ENCODE results near the gene NUP160.

Gene NUP160

DNA sequence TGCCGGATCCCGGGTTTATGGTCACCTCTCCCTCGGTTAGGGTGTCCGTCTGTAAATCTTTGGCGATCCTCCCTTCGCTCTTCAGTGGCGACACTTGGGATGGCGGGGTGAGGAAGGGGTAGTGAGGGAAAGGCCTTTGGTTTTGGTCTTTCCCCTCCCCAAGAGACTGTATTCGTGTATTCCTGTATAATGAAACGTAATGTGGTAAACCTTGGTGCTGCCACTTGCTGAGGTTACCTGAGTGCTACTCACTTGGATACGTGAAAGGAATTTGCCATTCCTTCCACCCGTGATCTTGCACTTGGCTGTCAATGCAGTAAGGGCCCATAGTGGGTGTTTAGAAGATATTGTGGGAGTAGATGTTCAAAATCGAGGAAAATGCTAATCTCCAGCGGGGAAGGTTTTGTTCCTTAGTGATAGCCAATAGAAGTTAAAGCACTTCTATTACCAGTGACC lies 578 bp upstream of the NUP160 start:
- H3K36me3 ChIP-seq (ENCODE audit: control insufficient read depth, insufficient read depth, low read length): peaks cover 2% of the 10 kb centered on the region
- H4K8ac ChIP-seq (ENCODE audit: low read depth, low read length): no peak overlapping the region
- H2BK15ac ChIP-seq (replicated peaks; ENCODE audit: low read depth): no peak overlapping the region
- H3K23ac ChIP-seq (ENCODE audit: low read length): peak overlapping the region; percentile 45
- H3K79me2 ChIP-seq (ENCODE audit: control insufficient read depth, insufficient read depth, low read length): peaks cover 36% of the 10 kb centered on the region
- H2BK5ac ChIP-seq (ENCODE audit: low read length): peak overlapping the region; percentile 78
- no CpG with 5 or more reads among the region's 14 CpGs for WGBS (ENCODE audit: extremely low coverage, insufficient coverage, low lambda C conversion rate)
- H3K27me3 ChIP-seq (ENCODE audit: insufficient read depth, low read length, poor library complexity): no peaks in the 10 kb centered on the region
- peak overlapping the region; percentile 99 for H3K9ac ChIP-seq (ENCODE audit: low read length)
- H3K27ac ChIP-seq (ENCODE audit: low read depth, low read length): peak overlapping the region; percentile 93
- no peak overlapping the region for H3K18ac ChIP-seq (ENCODE audit: low read length)
- H3K79me1 ChIP-seq (ENCODE audit: low read length): peaks cover 19% of the 10 kb centered on the region
- H2AK5ac ChIP-seq (ENCODE audit: low read length): no peak overlapping the region
- peak overlapping the region; percentile 45 for H3K4me3 ChIP-seq (ENCODE audit: low read length)
- H3K4ac ChIP-seq (ENCODE audit: low read depth, low read length): no peak overlapping the region
- H2BK120ac ChIP-seq (ENCODE audit: low read depth, low read length): no peak overlapping the region
- peaks cover 5% of the 10 kb centered on the region for H3K4me1 ChIP-seq (ENCODE audit: control insufficient read depth, low read depth, low read length)
- no peak overlapping the region for H4K5ac ChIP-seq (ENCODE audit: low read length)
- H3K56ac ChIP-seq (ENCODE audit: low read length): peak overlapping the region; percentile 99
- no peak for DNase-seq
- H3K4me2 ChIP-seq (ENCODE audit: low read length): peak overlapping the region; percentile 99

DNA sequence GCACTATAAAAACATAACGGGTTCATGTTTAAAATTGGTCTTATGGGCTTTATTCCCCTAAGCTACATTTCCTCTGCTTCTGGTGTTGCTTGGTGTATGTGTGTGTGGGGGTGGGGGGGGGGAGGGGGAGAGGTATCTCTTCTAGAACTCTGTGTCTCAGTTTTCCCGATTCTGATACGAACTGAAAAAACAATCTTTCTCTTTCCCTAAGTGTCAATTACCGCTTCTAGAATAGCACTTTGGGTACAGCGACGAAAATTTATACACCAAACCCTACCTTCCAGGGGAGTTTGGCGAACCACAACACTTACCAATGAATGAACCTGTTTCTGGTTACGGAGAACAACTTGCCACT lies 636 bp downstream of the NUP160 start:
- no peak for DNase-seq
- H3K18ac ChIP-seq (ENCODE audit: low read length): peak overlapping the region; percentile 21
- no peak overlapping the region for H4K8ac ChIP-seq (ENCODE audit: low read depth, low read length)
- H2BK5ac ChIP-seq (ENCODE audit: low read length): no peak overlapping the region
- peaks cover 5% of the 10 kb centered on the region for H3K4me1 ChIP-seq (ENCODE audit: control insufficient read depth, low read depth, low read length)
- H4K5ac ChIP-seq (ENCODE audit: low read length): no peak overlapping the region
- peaks cover 2% of the 10 kb centered on the region for H3K36me3 ChIP-seq (ENCODE audit: control insufficient read depth, insufficient read depth, low read length)
- H3K23ac ChIP-seq (ENCODE audit: low read length): no peak overlapping the region
- peak overlapping the region; percentile 83 for H3K4me2 ChIP-seq (ENCODE audit: low read length)
- peak overlapping the region; percentile 77 for H3K4ac ChIP-seq (ENCODE audit: low read depth, low read length)
- H2BK15ac ChIP-seq (replicated peaks; ENCODE audit: low read depth): no peak overlapping the region
- H3K79me2 ChIP-seq (ENCODE audit: control insufficient read depth, insufficient read depth, low read length): peaks cover 44% of the 10 kb centered on the region
- H3K79me1 ChIP-seq (ENCODE audit: low read length): peaks cover 25% of the 10 kb centered on the region
- H3K4me3 ChIP-seq (ENCODE audit: low read length): peak overlapping the region; percentile 45
- H3K27ac ChIP-seq (ENCODE audit: low read depth, low read length): no peak overlapping the region
- H2BK120ac ChIP-seq (ENCODE audit: low read depth, low read length): no peak overlapping the region
- H2AK5ac ChIP-seq (ENCODE audit: low read length): no peak overlapping the region
- H3K56ac ChIP-seq (ENCODE audit: low read length): peak overlapping the region; percentile 99
- no peaks in the 10 kb centered on the region for H3K27me3 ChIP-seq (ENCODE audit: insufficient read depth, low read length, poor library complexity)
- no CpG with 5 or more reads among the region's 8 CpGs for WGBS (ENCODE audit: extremely low coverage, insufficient coverage, low lambda C conversion rate)
- H3K9ac ChIP-seq (ENCODE audit: low read length): peak overlapping the region; percentile 99

DNA sequence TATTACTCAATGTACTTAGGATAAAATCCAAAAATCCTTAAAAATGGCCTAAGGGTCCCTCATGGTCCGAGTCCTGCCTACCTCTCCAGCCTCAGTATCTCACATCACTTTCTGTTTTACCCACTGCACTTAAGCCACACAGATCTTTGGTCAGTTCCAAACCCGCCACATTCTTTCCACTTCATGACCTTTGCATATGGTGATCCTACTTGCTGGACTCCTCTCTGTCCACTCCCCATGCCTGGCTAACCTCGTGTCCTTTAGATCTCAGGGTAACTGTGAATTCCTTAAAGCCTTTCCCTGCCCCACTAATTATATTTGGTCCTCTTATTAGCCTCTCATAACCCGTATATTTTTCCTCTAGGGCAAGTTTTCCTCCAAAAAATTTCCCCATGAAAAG lies 1.2 kb downstream of the NUP160 start:
- Histone ChIP-seq H4K8ac (ENCODE audit: low read depth, low read length) (no peak overlapping the region), H3K36me3 (ENCODE audit: control insufficient read depth, insufficient read depth, low read length) (peaks cover 5% of the 10 kb centered on the region), H2AK5ac (ENCODE audit: low read length) (no peak overlapping the region), H2BK5ac (ENCODE audit: low read length) (no peak overlapping the region), H3K4ac (ENCODE audit: low read depth, low read length) (no peak overlapping the region), H3K79me1 (ENCODE audit: low read length) (peaks cover 30% of the 10 kb centered on the region), H3K23ac (ENCODE audit: low read length) (no peak overlapping the region), H3K79me2 (ENCODE audit: control insufficient read depth, insufficient read depth, low read length) (peaks cover 45% of the 10 kb centered on the region), H2BK120ac (ENCODE audit: low read depth, low read length) (no peak overlapping the region), H3K18ac (ENCODE audit: low read length) (no peak overlapping the region), H4K5ac (ENCODE audit: low read length) (no peak overlapping the region), H2BK15ac (replicated peaks; ENCODE audit: low read depth) (no peak overlapping the region), H3K9ac (ENCODE audit: low read length) (peak overlapping the region; percentile 72), H3K27me3 (ENCODE audit: insufficient read depth, low read length, poor library complexity) (no peaks in the 10 kb centered on the region), H3K56ac (ENCODE audit: low read length) (peak overlapping the region; percentile 61), H3K4me2 (ENCODE audit: low read length) (peak overlapping the region; percentile 78), H3K4me3 (ENCODE audit: low read length) (no peak overlapping the region), H3K4me1 (ENCODE audit: control insufficient read depth, low read depth, low read length) (peaks cover 5% of the 10 kb centered on the region), H3K27ac (ENCODE audit: low read depth, low read length) (no peak overlapping the region)
- WGBS (ENCODE audit: extremely low coverage, insufficient coverage, low lambda C conversion rate): no CpG with 5 or more reads among the region's 4 CpGs
- DNase-seq: no peak

DNA sequence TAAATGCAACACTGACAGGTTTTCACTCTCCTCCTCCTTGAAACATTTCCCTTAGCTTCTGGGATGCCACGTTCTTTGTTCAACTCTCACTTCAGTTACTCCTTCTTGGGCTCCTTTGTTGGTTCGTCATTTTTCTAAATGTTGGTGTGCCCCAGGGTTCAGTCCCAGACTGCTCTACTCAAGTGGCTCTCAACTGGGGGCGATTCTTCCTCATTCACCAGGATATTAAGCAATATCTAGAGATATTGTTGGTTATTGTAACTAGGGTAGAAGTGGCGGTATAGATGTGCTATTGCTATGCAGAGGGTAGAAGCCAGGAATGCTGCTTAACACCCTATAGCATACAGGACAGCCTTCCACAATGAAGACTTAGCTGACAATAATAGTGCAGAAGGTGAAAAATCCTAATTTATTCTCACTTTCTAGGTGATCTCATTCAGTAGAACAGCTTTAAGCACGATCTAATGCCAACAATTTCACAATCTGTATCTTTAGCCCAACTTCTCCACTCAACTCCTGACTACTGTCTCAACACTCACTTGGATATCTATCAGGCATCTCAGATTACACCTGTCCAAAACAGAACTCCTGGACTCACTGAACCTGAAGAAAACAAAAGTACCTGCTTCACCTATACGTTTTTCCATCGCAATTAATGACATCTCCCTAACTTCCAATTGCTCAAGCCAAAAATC lies 4.6 kb downstream of the NUP160 start:
- Histone ChIP-seq H4K5ac (ENCODE audit: low read length) (no peak overlapping the region), H3K27ac (ENCODE audit: low read depth, low read length) (no peak overlapping the region), H3K79me2 (ENCODE audit: control insufficient read depth, insufficient read depth, low read length) (peaks cover 46% of the 10 kb centered on the region), H3K27me3 (ENCODE audit: insufficient read depth, low read length, poor library complexity) (no peaks in the 10 kb centered on the region), H2BK5ac (ENCODE audit: low read length) (no peak overlapping the region), H3K4me1 (ENCODE audit: control insufficient read depth, low read depth, low read length) (no peaks in the 10 kb centered on the region), H2BK120ac (ENCODE audit: low read depth, low read length) (no peak overlapping the region), H2BK15ac (replicated peaks; ENCODE audit: low read depth) (no peak overlapping the region), H3K4me3 (ENCODE audit: low read length) (no peak overlapping the region), H2AK5ac (ENCODE audit: low read length) (no peak overlapping the region), H3K79me1 (ENCODE audit: low read length) (peaks cover 33% of the 10 kb centered on the region), H4K8ac (ENCODE audit: low read depth, low read length) (no peak overlapping the region), H3K18ac (ENCODE audit: low read length) (no peak overlapping the region), H3K4ac (ENCODE audit: low read depth, low read length) (no peak overlapping the region), H3K9ac (ENCODE audit: low read length) (no peak overlapping the region), H3K23ac (ENCODE audit: low read length) (no peak overlapping the region), H3K56ac (ENCODE audit: low read length) (no peak overlapping the region), H3K36me3 (ENCODE audit: control insufficient read depth, insufficient read depth, low read length) (peaks cover 9% of the 10 kb centered on the region), H3K4me2 (ENCODE audit: low read length) (no peak overlapping the region)
- no peak for DNase-seq
- no CpG with 5 or more reads among the region's 7 CpGs for WGBS (ENCODE audit: extremely low coverage, insufficient coverage, low lambda C conversion rate)

DNA sequence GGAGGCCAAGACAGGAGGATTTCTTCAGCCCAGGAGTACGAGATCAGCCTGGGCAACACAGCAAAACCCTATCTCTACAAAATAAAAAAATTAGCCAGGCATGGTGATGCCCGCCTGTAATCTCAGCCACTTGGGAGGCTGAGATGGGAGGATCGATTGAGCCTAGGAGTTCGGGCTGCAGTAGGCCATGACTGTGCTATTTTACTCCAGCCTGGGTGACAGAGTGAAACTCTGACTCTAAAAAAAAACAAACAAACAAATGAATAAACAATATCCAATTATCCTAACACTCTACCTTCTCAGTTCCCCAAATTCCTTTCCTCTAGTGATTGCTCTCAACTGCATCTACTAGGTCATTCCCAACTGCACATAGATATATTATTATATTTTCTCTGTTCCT lies 5.4 kb downstream of the NUP160 start:
- no peak for DNase-seq
- WGBS (ENCODE audit: extremely low coverage, insufficient coverage, low lambda C conversion rate): no CpG with 5 or more reads among the region's 4 CpGs
- peaks cover 32% of the 10 kb centered on the region for H3K79me1 ChIP-seq (ENCODE audit: low read length)

DNA sequence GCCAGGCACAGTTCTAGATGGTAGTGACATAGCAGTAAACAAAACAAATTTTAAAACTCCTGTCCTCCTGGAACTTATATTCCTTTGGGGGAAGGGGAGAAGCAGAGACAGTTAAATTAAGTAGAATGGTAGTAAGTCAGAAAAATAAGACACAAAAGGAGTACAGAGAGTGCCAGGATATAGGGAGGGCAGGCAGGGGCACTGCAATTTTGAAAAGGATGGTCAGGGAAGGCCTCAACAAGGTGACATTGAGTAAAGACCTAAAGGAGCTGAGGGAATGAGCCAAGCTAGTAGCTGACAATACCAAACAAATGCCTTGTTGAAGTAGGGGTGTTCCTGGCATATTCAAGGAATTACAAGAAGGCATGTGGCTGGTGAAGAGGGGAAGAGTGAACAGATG lies 10.2 kb downstream of the NUP160 start:
- H3K27me3 ChIP-seq (ENCODE audit: insufficient read depth, low read length, poor library complexity): no peaks in the 10 kb centered on the region
- no peaks in the 10 kb centered on the region for H3K4me1 ChIP-seq (ENCODE audit: control insufficient read depth, low read depth, low read length)
- no peak overlapping the region for H3K23ac ChIP-seq (ENCODE audit: low read length)
- no peak overlapping the region for H4K5ac ChIP-seq (ENCODE audit: low read length)
- no peak overlapping the region for H3K56ac ChIP-seq (ENCODE audit: low read length)
- H3K27ac ChIP-seq (ENCODE audit: low read depth, low read length): no peak overlapping the region
- H2AK5ac ChIP-seq (ENCODE audit: low read length): no peak overlapping the region
- H3K4me2 ChIP-seq (ENCODE audit: low read length): no peak overlapping the region
- peaks cover 10% of the 10 kb centered on the region for H3K79me1 ChIP-seq (ENCODE audit: low read length)
- no peak overlapping the region for H2BK5ac ChIP-seq (ENCODE audit: low read length)
- H2BK120ac ChIP-seq (ENCODE audit: low read depth, low read length): no peak overlapping the region
- no peak overlapping the region for H3K9ac ChIP-seq (ENCODE audit: low read length)
- no peak overlapping the region for H4K8ac ChIP-seq (ENCODE audit: low read depth, low read length)
- no peak overlapping the region for H3K4me3 ChIP-seq (ENCODE audit: low read length)
- no peak overlapping the region for H2BK15ac ChIP-seq (replicated peaks; ENCODE audit: low read depth)
- peaks cover 28% of the 10 kb centered on the region for H3K36me3 ChIP-seq (ENCODE audit: control insufficient read depth, insufficient read depth, low read length)
- H3K79me2 ChIP-seq (ENCODE audit: control insufficient read depth, insufficient read depth, low read length): peaks cover 4% of the 10 kb centered on the region
- DNase-seq: no peak
- H3K4ac ChIP-seq (ENCODE audit: low read depth, low read length): no peak overlapping the region
- no peak overlapping the region for H3K18ac ChIP-seq (ENCODE audit: low read length)

More for the DNA sequence above, 5.4 kb downstream of the NUP160 start:
- Histone ChIP-seq H2BK15ac (replicated peaks; ENCODE audit: low read depth) (no peak overlapping the region), H4K5ac (ENCODE audit: low read length) (no peak overlapping the region), H3K27ac (ENCODE audit: low read depth, low read length) (no peak overlapping the region), H2BK5ac (ENCODE audit: low read length) (no peak overlapping the region), H3K27me3 (ENCODE audit: insufficient read depth, low read length, poor library complexity) (no peaks in the 10 kb centered on the region), H3K4me3 (ENCODE audit: low read length) (no peak overlapping the region), H4K8ac (ENCODE audit: low read depth, low read length) (no peak overlapping the region), H3K18ac (ENCODE audit: low read length) (no peak overlapping the region), H3K79me2 (ENCODE audit: control insufficient read depth, insufficient read depth, low read length) (peaks cover 43% of the 10 kb centered on the region), H3K23ac (ENCODE audit: low read length) (no peak overlapping the region), H2AK5ac (ENCODE audit: low read length) (no peak overlapping the region), H3K56ac (ENCODE audit: low read length) (no peak overlapping the region), H3K4me2 (ENCODE audit: low read length) (no peak overlapping the region), H3K9ac (ENCODE audit: low read length) (no peak overlapping the region), H3K36me3 (ENCODE audit: control insufficient read depth, insufficient read depth, low read length) (peaks cover 10% of the 10 kb centered on the region), H3K4me1 (ENCODE audit: control insufficient read depth, low read depth, low read length) (no peaks in the 10 kb centered on the region), H3K4ac (ENCODE audit: low read depth, low read length) (no peak overlapping the region), H2BK120ac (ENCODE audit: low read depth, low read length) (no peak overlapping the region)
